Measurements from ENCODE around the gene CRLF2. TPM values are rescaled to one million over a fixed set of nuclear protein-coding genes. Genes with fewer than 3 reads are reported as not detected.
"Not testable (repeated sequence)": the region's sequence is repeated elsewhere in the genome, so short reads cannot be mapped to it uniquely, and the experiment has no call there.

CRLF2 gene, protein sequence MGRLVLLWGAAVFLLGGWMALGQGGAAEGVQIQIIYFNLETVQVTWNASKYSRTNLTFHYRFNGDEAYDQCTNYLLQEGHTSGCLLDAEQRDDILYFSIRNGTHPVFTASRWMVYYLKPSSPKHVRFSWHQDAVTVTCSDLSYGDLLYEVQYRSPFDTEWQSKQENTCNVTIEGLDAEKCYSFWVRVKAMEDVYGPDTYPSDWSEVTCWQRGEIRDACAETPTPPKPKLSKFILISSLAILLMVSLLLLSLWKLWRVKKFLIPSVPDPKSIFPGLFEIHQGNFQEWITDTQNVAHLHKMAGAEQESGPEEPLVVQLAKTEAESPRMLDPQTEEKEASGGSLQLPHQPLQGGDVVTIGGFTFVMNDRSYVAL
- total RNA-seq (under 1 TPM; 0.23 to 0.42 TPM), polyA plus RNA-seq (not detected)
- long read RNA-seq, donor 1: 0 reads
- long read RNA-seq, donor 2: 0 reads

DNA sequence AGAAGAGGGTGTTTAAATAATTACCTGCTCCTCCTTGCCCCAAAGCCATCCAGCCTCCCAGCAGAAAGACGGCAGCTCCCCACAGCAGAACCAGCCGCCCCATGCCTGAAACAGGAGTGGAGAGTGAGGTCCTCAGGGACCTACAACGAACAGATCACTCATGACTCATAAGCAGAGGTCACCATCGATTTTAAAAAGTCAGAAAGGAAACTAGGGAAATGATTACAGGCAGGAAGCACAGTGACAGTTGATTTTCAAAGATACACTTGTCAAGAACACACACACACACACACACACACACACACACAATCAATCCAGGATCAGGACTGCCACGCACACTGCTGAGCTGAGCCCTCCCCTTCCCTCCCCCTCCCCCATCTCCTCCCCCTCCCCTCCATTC, at the start of gene CRLF2:
Gene CRLF2 (minus strand): TSS at position 118 of the 400 bp plus-strand sequence. CDS start 15 bp downstream, at position 103.
- DNase-seq (peak in 1 of 2 donors; percentile 31), ATAC-seq (ENCODE audit: low FRiP score) (no peak)
- no peaks in the 10 kb centered on the region for H3K27me3 ChIP-seq (ENCODE audit: control insufficient read depth in 1 of 2, insufficient read depth in 2 of 2, low read length in 1 of 2)
- no peak within 1 kb of the TSS for H3K27ac ChIP-seq (ENCODE audit: low read depth in 1 of 2, low read length in 2 of 2)
- WGBS, 2 donors: 21 to 37% methylated on average over 5 of the region's 5 CpGs
- no peaks in the 10 kb centered on the region for H3K36me3 ChIP-seq (ENCODE audit: control insufficient read depth in 1 of 2, insufficient read depth in 2 of 2, low read length in 1 of 2)
- H3K9me3 ChIP-seq (ENCODE audit: control insufficient read depth, low read length): peaks cover 1% of the 10 kb centered on the region
- intact Hi-C loops (cut with DNase I): no loop called here
- no peak within 1 kb of the TSS for H3K4me3 ChIP-seq (ENCODE audit: low read length in 2 of 2)
- no peaks in the 10 kb centered on the region for H3K4me1 ChIP-seq (ENCODE audit: control insufficient read depth in 1 of 2, insufficient read depth in 2 of 2, low read length in 2 of 2)

DNA sequence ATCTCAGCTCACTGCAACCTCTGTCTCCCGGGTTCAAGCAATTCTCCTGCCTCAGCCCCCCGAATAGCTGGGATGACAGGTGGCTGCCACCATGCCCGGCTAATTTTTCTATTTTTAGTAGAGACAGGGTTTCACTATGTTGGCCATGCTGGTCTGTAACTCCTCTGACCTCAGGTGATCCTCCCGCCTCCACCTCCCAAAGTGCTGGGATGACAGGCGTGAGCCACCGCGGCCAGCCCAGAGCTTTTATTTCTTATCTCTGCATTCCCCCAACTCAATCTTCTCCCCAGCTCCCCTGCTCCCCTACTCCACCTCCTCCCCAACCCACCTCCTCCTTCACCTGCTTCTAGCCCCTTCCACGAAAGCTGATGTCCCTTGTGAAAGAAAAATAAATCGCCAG, 49.3 kb upstream of the CRLF2 start:
- DNase-seq: peak in 1 of 2 donors; percentile 20
- H3K4me3 ChIP-seq (ENCODE audit: low read length in 2 of 2); H3K27ac ChIP-seq (ENCODE audit: low read depth in 1 of 2, low read length in 2 of 2); intact Hi-C loops (cut with DNase I); H3K36me3 ChIP-seq (ENCODE audit: control insufficient read depth in 1 of 2, insufficient read depth in 2 of 2, low read length in 1 of 2); H3K27me3 ChIP-seq (ENCODE audit: control insufficient read depth in 1 of 2, insufficient read depth in 2 of 2, low read length in 1 of 2); ATAC-seq (ENCODE audit: low FRiP score); H3K9me3 ChIP-seq (ENCODE audit: control insufficient read depth, low read length); H3K4me1 ChIP-seq (ENCODE audit: control insufficient read depth in 1 of 2, insufficient read depth in 2 of 2, low read length in 2 of 2): not testable (repeated sequence)
- WGBS, 2 donors: 76 to 84% methylated on average over 9 of the region's 9 CpGs

DNA sequence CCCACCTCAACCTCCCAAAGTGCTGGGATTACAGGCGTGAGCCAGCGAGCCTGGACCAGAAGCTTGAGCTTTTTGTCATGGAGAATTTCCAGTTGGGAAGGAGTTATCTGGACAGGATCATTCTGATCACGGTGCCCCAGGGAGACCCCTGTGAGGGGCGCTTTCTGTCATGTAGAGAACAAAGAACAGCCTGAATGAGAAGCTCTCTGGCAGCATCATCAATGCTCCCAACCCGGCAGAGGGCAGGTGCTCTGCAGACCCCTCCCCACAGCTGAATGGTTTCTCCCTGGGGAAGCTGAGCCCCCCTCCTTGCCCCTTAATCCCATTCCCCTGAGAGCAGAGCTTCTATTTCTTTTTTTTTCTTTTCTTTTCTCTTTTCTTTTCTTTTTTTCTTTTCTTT, 48.8 kb upstream of the CRLF2 start:
- H3K4me1 ChIP-seq (ENCODE audit: control insufficient read depth in 1 of 2, insufficient read depth in 2 of 2, low read length in 2 of 2): no peaks in the 10 kb centered on the region
- DNase-seq: peak in 1 of 2 donors; percentile 21
- ATAC-seq (ENCODE audit: low FRiP score): no peak
- no peaks in the 10 kb centered on the region for H3K36me3 ChIP-seq (ENCODE audit: control insufficient read depth in 1 of 2, insufficient read depth in 2 of 2, low read length in 1 of 2)
- intact Hi-C loops (cut with DNase I): no loop called here
- no peak overlapping the region for H3K4me3 ChIP-seq (ENCODE audit: low read length in 2 of 2)
- peaks cover 2% of the 10 kb centered on the region for H3K9me3 ChIP-seq (ENCODE audit: control insufficient read depth, low read length)
- no peak overlapping the region for H3K27ac ChIP-seq (ENCODE audit: low read depth in 1 of 2, low read length in 2 of 2)
- 41 to 48% methylated on average over 5 of the region's 5 CpGs for WGBS, 2 donors
- H3K27me3 ChIP-seq (ENCODE audit: control insufficient read depth in 1 of 2, insufficient read depth in 2 of 2, low read length in 1 of 2): no peaks in the 10 kb centered on the region

DNA sequence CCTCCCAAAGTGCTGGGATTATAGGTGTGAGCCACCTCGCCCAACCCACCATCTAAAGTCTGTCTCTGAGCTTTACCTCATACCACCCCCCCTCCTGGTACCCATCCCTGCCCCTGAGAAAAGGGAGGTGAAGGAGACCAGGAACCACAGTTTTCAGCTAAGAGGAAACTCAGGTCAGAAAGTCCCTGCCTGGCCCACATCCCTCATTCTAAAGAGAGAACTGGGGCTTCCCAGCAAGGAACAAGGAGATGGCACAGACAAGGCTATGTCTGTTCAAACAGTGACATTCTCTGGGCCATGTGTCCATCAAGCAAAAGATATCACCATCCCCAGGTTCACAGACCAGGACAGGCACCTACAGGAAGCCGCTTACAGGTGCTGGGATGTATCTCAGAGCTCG, 40.4 kb upstream of the CRLF2 start:
- WGBS, 2 donors: 91% methylated on average over 3 of the region's 3 CpGs

DNA sequence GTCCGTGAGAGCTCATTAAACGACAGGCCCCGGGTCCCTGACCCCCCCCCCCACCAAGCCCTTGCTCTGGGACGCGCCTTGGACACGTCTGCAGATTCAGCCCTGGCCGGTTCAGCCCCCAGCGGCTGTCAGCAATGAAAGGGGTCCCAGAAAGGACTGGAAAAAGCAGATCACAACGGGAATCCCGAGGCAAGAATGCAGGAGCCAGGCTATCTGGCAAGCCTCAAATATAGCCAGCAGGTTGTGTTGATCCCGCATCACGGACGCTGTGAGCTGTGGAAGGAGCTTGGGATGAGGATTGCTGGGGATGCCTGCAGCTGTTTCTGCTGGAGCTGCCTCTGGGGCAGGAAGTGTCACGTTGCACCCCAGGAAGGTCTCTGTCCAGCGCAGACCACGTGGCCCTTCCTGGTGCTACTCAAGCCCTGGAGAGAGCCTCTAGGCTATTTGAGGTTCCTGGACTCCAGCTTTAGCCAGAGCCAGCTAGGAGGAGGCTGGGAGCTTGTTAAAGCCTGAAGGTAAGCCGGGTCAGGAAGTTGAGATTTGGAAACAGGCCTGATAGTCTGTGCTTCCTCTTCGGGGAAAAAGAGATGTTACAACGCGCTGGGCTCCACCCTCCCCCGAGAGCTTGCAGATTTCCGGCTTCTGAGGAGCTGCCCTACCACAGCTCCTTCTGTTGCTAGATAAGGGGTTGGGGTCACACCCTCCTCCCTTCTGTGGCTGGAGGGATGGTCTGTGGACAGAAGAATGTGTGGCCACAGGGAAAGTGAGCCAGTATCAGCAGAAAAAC, 36.8 kb upstream of the CRLF2 start:
- peak; percentile 70 for ATAC-seq (ENCODE audit: low FRiP score)
- Histone ChIP-seq H3K4me1 (ENCODE audit: control insufficient read depth in 1 of 2, insufficient read depth in 2 of 2, low read length in 2 of 2) (no peaks in the 10 kb centered on the region), H3K27ac (ENCODE audit: low read depth in 1 of 2, low read length in 2 of 2) (no peak overlapping the region), H3K27me3 (ENCODE audit: control insufficient read depth in 1 of 2, insufficient read depth in 2 of 2, low read length in 1 of 2) (no peaks in the 10 kb centered on the region), H3K9me3 (ENCODE audit: control insufficient read depth, low read length) (no peaks in the 10 kb centered on the region), H3K36me3 (ENCODE audit: control insufficient read depth in 1 of 2, insufficient read depth in 2 of 2, low read length in 1 of 2) (no peaks in the 10 kb centered on the region), H3K4me3 (ENCODE audit: low read length in 2 of 2) (no peak overlapping the region)
- peak in 1 of 2 donors; percentile 76 for DNase-seq
- intact Hi-C loops (cut with DNase I): no loop called here
- 2 to 3% methylated on average over 22 of the region's 22 CpGs for WGBS, 2 donors

More for the DNA sequence above, 40.4 kb upstream of the CRLF2 start:
- no peaks in the 10 kb centered on the region for H3K4me1 ChIP-seq (ENCODE audit: control insufficient read depth in 1 of 2, insufficient read depth in 2 of 2, low read length in 2 of 2)
- no peak overlapping the region for H3K4me3 ChIP-seq (ENCODE audit: low read length in 2 of 2)
- H3K27me3 ChIP-seq (ENCODE audit: control insufficient read depth in 1 of 2, insufficient read depth in 2 of 2, low read length in 1 of 2): no peaks in the 10 kb centered on the region
- ATAC-seq (ENCODE audit: low FRiP score) (no peak), DNase-seq (no peak)
- no peaks in the 10 kb centered on the region for H3K36me3 ChIP-seq (ENCODE audit: control insufficient read depth in 1 of 2, insufficient read depth in 2 of 2, low read length in 1 of 2)
- no peak overlapping the region for H3K27ac ChIP-seq (ENCODE audit: low read depth in 1 of 2, low read length in 2 of 2)
- intact Hi-C loops (cut with DNase I): no loop called here
- no peaks in the 10 kb centered on the region for H3K9me3 ChIP-seq (ENCODE audit: control insufficient read depth, low read length)

DNA sequence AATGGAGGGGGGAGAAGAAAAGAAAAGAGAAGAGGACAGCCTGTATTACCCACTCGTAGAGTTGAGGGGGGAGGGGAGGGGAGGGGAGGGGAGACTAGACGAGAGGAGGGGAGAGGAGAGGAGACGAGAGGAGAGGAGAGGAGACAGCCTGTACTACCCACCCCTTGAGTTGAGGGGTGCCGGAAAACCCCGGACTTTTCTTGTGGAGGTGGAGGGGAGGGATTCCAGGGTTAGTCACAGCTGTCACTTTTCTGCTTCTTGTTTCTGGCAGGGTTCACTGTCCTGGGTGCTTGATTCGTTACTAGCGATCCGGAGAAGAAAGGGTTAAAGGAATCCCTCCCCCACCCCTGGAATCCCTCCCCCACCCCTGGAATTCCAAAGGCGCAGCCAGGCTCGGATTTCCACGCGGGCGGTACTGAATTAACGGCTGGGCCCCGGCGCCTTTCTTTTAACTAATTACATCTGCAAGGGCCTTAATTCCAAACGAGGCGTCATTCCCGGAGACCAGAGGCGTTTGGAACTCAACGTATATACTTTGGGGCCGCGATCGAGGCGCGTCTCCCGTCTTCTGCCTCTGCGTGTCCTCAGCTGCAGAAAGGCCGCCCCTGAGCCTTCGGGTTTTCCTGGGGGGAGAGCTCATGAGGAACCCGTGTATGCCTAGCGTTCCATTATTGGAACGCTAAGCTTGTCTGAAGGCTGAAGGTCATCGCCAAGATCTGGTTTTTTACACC, 36.0 kb upstream of the CRLF2 start:
- WGBS, 2 donors: 1 to 3% methylated on average over 34 of the region's 34 CpGs
- ATAC-seq (ENCODE audit: low FRiP score): no peak
- H3K27me3 ChIP-seq (ENCODE audit: control insufficient read depth in 1 of 2, insufficient read depth in 2 of 2, low read length in 1 of 2): no peaks in the 10 kb centered on the region
- H3K4me3 ChIP-seq (ENCODE audit: low read length in 2 of 2): no peak overlapping the region
- no peaks in the 10 kb centered on the region for H3K4me1 ChIP-seq (ENCODE audit: control insufficient read depth in 1 of 2, insufficient read depth in 2 of 2, low read length in 2 of 2)
- intact Hi-C loops (cut with DNase I): no loop called here
- H3K27ac ChIP-seq (ENCODE audit: low read depth in 1 of 2, low read length in 2 of 2): no peak overlapping the region
- DNase-seq: no peak
- no peaks in the 10 kb centered on the region for H3K9me3 ChIP-seq (ENCODE audit: control insufficient read depth, low read length)
- no peaks in the 10 kb centered on the region for H3K36me3 ChIP-seq (ENCODE audit: control insufficient read depth in 1 of 2, insufficient read depth in 2 of 2, low read length in 1 of 2)

DNA sequence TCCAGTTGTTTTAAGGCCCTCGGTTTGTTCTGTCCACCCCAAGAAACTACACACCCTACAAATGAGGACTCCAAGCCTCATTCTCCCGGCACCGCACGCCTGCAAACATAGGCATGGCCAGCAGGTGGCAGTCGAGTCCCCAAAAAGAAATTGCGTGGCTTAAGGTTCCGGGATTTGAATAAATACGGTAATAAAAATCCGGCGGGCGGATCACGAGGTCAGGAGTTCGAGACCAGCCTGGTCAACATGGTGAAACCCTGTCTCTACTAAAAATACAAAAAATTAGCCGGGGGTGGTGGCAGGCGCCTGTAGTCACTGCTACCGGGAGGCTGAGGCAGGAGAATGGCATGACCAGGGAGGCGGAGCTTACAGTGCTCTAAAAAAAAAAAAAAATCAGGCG, 34.4 kb upstream of the CRLF2 start:
- Histone ChIP-seq H3K36me3 (ENCODE audit: control insufficient read depth in 1 of 2, insufficient read depth in 2 of 2, low read length in 1 of 2) (no peaks in the 10 kb centered on the region), H3K27me3 (ENCODE audit: control insufficient read depth in 1 of 2, insufficient read depth in 2 of 2, low read length in 1 of 2) (no peaks in the 10 kb centered on the region), H3K27ac (ENCODE audit: low read depth in 1 of 2, low read length in 2 of 2) (no peak overlapping the region), H3K4me1 (ENCODE audit: control insufficient read depth in 1 of 2, insufficient read depth in 2 of 2, low read length in 2 of 2) (no peaks in the 10 kb centered on the region), H3K9me3 (ENCODE audit: control insufficient read depth, low read length) (no peaks in the 10 kb centered on the region), H3K4me3 (ENCODE audit: low read length in 2 of 2) (no peak overlapping the region)
- ATAC-seq (ENCODE audit: low FRiP score): peak; percentile 59
- peak; percentile 74 to 88 for DNase-seq
- intact Hi-C loops (cut with DNase I): no loop called here
- 13 to 15% methylated on average over 18 of the region's 18 CpGs for WGBS, 2 donors

DNA sequence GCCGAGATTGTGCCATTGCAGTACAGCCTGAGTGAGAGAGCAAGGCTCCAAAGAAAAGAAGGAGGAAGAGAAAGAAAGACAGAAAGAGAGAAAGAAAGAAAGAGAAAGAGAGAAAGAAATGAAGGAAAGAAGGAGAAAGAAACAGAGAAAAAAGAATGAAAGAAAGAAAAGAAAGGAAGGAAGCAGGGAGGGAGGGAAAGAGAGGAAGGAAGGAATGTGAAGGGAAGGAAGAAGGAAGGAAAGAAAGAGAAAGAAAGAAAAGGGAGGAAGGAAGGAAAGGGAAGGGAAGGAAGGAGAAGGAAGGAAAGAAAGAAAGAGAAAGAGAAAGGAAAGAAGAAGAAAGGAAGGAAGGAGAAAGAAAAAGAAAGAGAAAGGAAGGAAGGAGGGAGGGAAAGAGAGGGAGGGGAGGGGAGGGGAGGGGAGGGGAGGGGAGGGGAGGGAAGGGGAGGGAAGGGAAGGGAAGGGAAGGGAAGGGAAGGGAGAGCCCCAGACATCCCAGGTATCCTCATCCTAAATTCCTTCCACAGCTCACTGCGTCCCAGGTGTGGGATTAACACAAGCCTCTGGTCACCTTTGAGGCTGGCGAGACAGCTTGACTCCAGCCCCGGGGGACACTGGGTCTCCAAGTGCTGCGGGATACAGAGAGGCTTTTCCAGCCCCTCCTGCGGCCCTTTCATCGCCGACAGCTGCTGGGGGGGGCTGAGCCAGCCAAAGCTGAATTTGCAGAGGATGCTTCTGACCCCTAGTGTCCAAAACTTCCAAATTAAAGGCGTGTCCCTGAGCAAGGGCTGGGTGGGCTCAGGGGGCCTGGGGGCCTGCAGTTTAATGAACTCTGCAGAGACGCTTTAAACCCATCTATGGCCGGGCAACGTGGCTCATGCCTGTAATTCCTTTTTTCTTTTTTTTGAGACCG, 32.0 kb upstream of the CRLF2 start:
- WGBS, 2 donors: 13 to 15% methylated on average over 13 of the region's 13 CpGs
- no peak overlapping the region for H3K4me3 ChIP-seq (ENCODE audit: low read length in 2 of 2)
- H3K4me1 ChIP-seq (ENCODE audit: control insufficient read depth in 1 of 2, insufficient read depth in 2 of 2, low read length in 2 of 2): no peaks in the 10 kb centered on the region
- no peaks in the 10 kb centered on the region for H3K36me3 ChIP-seq (ENCODE audit: control insufficient read depth in 1 of 2, insufficient read depth in 2 of 2, low read length in 1 of 2)
- intact Hi-C loops (cut with DNase I): no loop called here
- ATAC-seq (ENCODE audit: low FRiP score) (no peak), DNase-seq (no peak)
- no peaks in the 10 kb centered on the region for H3K27me3 ChIP-seq (ENCODE audit: control insufficient read depth in 1 of 2, insufficient read depth in 2 of 2, low read length in 1 of 2)
- no peaks in the 10 kb centered on the region for H3K9me3 ChIP-seq (ENCODE audit: control insufficient read depth, low read length)
- H3K27ac ChIP-seq (ENCODE audit: low read depth in 1 of 2, low read length in 2 of 2): no peak overlapping the region

All from aorta (tissue), 5 donors.